Astrocyte of the spinal cord (primary cell): ENCODE data around the gene JMJD6.

Experiments used
- DNase-seq: peaks from one replicate; pipeline ENCODE4 v3.0.0; 2011; ENCODE audit warnings: low read depth, low spot score
- H3K4me3 ChIP-seq: 2 replicates; pipeline ENCODE4 v1.5.1; 2011; ENCODE audit warnings: low read depth, mild to moderate bottlenecking, low read length, moderate library complexity
- in situ Hi-C: cut with HindIII; loops from 2 replicates; pipeline ENCODE4 v1.10.0; 2017; ENCODE audit warnings: low sequenced_read_pairs
- TF ChIP-seq, protein P1 (sequence below): IDR thresholded peaks from 2 replicates; pipeline ENCODE4 v1.5.1; 2012; ENCODE audit warnings: low read depth, mild to moderate bottlenecking, low read length, inconsistent platforms

Gene JMJD6

DNA sequence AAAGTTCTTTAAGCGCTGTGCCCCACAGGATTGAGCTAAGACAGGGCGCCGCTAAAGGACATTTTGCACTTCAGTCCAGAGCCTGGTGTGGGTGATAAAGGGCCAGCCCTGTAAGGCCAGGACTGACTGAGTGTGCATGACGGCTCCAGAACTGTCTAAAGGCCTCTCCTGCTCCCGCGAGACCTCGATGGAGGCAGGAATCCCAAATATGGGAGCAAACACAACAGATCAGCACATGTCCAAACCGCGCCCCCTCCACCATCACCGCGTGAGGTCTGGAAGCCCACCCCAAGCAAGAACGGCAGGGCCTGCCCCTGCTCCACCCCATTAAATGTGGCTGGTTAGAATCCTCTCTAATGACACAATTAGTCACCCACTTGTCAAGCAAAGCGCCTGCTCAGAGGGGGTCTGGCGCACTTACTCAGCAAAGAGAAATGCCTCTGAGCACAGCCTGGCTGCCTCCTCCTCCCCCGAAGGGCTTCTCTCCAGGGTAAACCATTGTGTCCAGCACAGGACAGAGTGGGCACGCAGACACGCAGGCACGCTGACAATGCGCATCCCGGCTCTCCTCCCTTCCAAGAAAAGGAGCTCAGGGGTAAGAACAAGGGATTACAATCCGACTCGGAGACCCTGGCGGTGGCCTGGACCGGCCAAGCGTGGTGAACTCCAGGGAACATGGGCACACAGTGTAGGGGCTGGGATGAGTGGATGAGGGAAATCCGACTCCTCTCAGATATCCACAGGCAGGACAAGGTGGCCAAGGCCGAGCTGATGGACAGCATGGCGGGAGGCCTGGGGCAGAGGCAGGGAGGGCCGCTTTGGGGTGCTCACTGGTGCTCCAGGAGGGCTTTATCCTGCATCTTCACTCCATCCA lies 17.1 kb downstream of the JMJD6 start:
- peak overlapping the region; percentile 58 for H3K4me3 ChIP-seq
- peak; percentile 99 for DNase-seq

DNA sequence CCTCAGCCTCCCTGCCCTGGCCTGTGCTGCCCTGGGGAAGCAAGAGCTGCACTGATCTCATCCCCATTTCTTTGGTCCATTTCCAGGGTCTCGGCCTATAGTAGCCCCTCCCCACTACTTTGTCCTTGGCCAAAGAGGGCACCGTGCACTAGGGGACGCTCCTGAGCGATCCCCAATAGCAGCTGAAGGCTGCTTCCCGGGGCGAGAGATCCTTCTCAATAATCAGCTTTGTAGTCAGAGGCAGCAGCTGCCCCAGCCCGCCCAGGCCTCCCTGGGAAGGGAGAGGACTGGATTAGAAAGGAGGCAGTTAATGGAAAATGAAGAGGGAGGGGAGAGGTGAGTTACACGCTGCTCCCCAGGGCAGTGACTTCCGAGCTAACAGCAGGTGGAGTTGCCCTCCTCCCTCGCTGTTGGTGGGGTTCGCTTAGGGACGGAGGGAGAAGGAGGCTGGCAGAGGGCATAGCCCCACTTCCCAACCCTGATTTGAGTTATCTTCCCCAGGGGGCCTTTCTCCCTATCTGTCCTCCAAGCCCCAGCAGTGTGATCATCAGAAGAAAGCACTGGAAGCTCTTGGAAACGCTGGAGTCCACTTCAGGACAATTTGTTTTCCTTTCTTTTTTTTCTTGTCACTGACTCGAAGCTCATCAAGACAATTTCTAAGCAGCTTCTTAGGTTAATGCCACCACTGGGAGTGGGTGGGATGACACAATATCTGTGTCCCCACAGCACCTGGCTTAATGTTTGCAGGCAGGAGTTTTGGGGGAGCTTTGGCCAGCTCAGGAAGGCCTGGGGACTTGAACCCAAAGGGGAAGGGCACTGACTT lies 18.2 kb downstream of the JMJD6 start:
- DNase-seq = peak; percentile 33
- in situ Hi-C loops = no loop called here

More for the DNA sequence above, 17.1 kb downstream of the JMJD6 start:
- in situ Hi-C loops = no loop called here
- TF ChIP-seq, protein P1, sequence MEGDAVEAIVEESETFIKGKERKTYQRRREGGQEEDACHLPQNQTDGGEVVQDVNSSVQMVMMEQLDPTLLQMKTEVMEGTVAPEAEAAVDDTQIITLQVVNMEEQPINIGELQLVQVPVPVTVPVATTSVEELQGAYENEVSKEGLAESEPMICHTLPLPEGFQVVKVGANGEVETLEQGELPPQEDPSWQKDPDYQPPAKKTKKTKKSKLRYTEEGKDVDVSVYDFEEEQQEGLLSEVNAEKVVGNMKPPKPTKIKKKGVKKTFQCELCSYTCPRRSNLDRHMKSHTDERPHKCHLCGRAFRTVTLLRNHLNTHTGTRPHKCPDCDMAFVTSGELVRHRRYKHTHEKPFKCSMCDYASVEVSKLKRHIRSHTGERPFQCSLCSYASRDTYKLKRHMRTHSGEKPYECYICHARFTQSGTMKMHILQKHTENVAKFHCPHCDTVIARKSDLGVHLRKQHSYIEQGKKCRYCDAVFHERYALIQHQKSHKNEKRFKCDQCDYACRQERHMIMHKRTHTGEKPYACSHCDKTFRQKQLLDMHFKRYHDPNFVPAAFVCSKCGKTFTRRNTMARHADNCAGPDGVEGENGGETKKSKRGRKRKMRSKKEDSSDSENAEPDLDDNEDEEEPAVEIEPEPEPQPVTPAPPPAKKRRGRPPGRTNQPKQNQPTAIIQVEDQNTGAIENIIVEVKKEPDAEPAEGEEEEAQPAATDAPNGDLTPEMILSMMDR = no peak

DNA sequence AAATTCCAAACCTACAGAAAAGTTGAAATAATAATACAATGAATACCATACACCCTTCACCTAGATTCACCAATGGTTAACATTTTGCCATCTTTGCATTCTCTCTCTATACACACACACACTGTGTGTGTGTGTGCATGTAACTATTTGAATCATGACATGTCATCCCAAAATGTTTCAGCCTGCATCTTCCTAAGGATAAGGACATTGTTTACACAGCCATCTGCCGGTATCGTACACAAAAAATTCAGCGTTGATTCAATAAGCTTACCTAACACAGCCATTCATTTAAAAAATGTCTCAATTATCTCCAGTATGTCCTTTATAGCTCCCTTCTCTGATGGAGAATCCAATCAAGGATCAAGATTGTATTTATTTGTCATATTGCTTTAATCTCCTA lies 19.6 kb downstream of the JMJD6 start:
- in situ Hi-C loops = no loop called here
- no peak for DNase-seq
- no peak overlapping the region for H3K4me3 ChIP-seq
- TF ChIP-seq, protein P1 = no peak

More for the DNA sequence above, 18.2 kb downstream of the JMJD6 start:
- no peak overlapping the region for H3K4me3 ChIP-seq
- TF ChIP-seq, protein P1 = peak; percentile 60

DNA sequence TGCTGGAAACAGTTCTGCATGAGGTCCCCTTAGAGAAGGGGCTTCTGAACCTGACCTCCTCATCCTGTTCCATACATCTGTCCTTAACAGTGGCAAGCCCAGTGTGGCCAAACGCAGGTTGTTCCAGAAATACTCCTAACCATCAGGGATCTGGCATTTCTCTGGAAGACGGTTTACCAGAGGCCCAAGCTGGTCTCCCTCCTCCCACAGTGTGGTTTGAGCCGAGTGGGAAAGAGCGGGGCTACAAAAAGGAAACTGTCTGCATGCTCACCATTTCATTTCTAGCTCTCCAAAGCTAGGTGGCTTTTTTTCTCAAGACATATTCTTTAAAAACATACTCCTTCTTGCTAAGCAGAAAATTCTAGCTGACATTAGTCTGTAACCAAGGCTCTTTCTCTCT lies 21.6 kb downstream of the JMJD6 start:
- H3K4me3 ChIP-seq = no peak overlapping the region
- DNase-seq = no peak
- TF ChIP-seq, protein P1 = peak; percentile 1
- in situ Hi-C loops = no loop called here

DNA sequence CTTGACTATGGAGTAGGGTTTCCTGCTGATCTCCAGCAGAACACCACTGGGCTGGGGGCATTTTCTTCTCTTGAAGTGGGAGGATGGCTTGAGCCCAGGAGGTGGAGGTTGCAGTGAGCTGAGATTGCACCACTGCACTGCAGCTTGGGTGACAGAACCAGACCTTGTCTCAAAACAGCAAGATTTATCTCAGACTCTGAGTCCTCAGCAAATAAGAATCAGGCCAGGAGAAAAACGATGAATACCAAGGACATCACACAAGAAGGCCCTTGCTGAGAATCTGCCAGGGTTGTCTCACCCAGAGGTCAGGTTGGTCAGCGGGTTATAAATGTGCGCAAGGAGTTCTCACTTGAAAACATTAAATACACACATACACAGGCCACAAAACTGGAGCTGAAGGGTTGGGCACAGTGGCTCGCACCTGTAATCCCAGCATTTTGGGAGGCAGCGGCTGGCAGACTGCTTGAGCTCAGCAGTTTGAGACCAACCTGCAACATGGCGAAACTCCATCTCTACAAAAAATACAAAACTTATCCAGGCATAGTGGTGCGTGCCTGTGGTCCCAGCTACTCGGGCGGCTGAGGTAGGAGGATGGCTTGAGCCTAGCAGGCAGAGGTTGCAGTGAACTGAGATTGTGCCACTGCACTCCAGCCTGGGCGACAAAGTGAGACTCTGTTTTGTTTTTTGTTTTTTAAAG lies 23.3 kb downstream of the JMJD6 start:
- H3K4me3 ChIP-seq = no peak overlapping the region
- in situ Hi-C loops = no loop called here
- TF ChIP-seq, protein P1 = no peak
- no peak for DNase-seq

DNA sequence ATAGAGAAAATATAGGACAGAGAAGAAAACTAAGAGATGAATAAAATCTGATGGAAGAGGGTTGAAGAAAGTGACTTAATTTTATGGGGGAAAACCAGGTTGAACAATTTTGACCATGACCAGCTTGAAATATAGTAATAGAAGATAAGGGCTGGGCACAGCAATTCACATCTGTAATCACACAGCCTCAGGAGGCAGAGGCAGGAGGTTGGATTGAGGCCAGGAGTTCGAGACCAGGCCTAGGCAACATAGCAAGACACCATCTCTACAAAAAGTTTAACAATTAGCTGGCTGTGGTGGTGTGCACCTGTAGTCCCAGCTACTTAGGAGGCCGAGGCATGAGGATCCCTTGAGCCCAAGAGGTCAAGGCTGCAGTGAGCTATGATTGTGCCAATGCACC lies 24.3 kb downstream of the JMJD6 start:
- in situ Hi-C loops = no loop called here
- TF ChIP-seq, protein P1 = no peak
- H3K4me3 ChIP-seq = no peak overlapping the region
- no peak for DNase-seq
